Fibroblast of mammary gland (primary cell): ENCODE data around the gene HS3ST3A1.

Experiments
- DNase-seq: peaks from one replicate; pipeline ENCODE4 v3.0.0-alpha.2; 2010; ENCODE audit warnings: low read depth
- H3K4me3 ChIP-seq: 2 replicates; pipeline ENCODE4 v1.5.1; 2011; ENCODE audit warnings: low read depth, mild to moderate bottlenecking, low read length, moderate library complexity; ENCODE audit not compliant: control insufficient read depth
- TF ChIP-seq, protein P1 (sequence below): conservative IDR thresholded peaks from 2 replicates; pipeline ENCODE4 v1.5.1; 2011; ENCODE audit warnings: low read depth, low read length, inconsistent platforms; ENCODE audit not compliant: control insufficient read depth, insufficient read depth

Gene HS3ST3A1

DNA sequence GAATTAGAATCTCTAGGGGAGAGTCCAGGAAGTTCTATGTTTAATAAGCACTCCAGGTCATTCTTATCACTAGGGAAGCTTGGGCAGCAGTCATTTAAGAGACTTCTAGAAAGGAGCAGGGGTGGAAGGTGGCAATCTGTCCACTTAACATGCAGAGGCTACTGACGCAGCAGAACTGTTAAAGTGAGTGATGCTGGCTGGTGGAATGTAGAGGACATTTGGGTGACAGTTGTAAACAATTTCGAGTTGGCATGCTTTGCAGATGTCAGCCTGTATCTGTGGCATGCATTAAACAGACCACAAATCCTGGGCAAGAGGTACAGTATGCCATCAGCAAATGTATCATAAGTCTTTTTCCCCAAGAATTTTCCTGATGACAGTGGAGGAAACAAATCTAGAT, 40.5 kb upstream of the HS3ST3A1 start:
- TF ChIP-seq, protein P1, sequence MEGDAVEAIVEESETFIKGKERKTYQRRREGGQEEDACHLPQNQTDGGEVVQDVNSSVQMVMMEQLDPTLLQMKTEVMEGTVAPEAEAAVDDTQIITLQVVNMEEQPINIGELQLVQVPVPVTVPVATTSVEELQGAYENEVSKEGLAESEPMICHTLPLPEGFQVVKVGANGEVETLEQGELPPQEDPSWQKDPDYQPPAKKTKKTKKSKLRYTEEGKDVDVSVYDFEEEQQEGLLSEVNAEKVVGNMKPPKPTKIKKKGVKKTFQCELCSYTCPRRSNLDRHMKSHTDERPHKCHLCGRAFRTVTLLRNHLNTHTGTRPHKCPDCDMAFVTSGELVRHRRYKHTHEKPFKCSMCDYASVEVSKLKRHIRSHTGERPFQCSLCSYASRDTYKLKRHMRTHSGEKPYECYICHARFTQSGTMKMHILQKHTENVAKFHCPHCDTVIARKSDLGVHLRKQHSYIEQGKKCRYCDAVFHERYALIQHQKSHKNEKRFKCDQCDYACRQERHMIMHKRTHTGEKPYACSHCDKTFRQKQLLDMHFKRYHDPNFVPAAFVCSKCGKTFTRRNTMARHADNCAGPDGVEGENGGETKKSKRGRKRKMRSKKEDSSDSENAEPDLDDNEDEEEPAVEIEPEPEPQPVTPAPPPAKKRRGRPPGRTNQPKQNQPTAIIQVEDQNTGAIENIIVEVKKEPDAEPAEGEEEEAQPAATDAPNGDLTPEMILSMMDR: no peak
- DNase-seq: no peak
- H3K4me3 ChIP-seq: no peak overlapping the region

DNA sequence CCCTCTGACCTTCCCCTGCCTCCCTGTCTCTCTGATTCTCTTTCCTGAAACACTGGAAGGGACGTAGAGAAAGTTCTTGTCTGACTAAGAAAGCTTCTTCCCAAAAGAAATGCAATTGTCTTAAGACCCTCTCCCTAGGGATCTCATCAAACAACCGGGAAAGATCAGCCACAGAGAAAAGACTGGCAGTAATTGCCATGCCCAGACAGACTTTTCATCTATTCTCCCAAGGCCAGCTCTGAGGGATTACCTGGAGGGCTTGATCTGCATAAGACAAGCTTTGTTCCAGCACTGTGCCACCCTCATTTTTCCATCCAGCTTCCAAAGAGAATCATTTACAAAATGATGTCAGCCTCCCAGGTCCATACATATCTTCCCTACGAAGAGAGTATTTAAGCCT, 38.8 kb upstream of the HS3ST3A1 start:
- no peak overlapping the region for H3K4me3 ChIP-seq
- TF ChIP-seq, protein P1: no peak
- DNase-seq: no peak

DNA sequence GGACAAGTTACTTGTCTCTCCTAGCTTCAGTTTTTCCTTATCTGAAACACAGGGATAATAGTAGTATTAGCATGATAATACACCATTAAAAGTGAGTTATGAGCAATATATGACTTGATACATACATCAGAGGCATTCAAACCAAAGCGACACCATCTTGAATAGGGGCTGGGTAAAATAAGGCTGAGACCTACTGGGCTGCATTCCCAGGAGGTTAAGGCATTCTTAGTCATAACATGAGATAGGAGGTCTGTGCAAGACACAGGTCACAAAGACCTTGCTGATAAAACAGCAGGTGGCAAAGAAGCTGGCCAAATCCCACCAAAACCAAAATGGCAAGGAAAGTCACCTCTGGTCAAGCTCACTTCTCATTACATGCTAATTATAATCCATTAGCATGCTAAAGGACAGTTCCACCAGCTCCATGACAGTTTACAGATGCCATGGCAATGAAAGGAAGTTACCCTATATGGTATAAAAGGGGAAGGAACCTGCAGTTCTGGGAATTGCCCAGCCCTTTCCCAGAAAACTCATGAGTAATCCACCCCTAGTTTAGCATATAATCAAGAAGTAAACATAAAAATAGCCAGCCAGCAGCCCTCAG, 37.2 kb upstream of the HS3ST3A1 start:
- peak; percentile 31 for DNase-seq
- no peak overlapping the region for H3K4me3 ChIP-seq
- TF ChIP-seq, protein P1: no peak

DNA sequence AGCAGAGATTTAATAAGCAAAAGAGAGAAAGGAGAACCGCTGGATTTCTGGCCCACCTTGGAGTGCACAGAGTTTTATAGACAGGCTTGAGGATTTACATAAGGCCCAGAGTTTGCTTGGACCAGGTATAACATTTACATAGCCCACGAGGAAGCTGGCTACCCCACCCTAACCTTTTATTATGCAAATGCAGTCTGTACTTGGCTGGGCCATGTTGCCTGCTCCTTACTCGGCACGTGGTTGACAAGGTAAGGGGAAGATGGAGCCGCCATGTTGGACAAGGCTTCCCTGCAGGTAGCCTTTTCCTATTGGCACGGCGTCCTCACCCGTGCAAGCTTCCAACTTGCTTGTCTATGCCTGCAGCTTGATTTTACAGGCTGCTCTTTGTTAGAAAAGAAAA, 35.2 kb upstream of the HS3ST3A1 start:
- no peak overlapping the region for H3K4me3 ChIP-seq
- DNase-seq: no peak
- TF ChIP-seq, protein P1: no peak

DNA sequence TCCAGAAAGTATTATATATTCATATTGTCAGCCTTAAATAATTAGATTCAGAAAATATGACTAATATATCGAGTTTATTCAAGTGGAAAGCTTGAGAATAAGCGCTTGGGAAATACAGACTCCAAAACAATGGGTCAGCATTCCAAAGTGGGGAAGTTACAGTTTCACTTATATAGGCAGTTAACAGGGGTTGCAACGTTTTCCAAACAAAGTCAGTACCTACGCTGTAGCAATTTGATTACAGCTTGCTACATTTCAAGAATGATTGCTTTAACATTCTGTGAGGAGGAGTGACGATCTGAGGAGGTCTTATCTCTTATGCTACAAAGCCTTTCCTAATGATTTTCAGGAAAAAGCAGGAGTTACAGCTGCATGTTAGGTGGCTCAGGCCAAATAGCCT, 34.2 kb upstream of the HS3ST3A1 start:
- TF ChIP-seq, protein P1: no peak
- DNase-seq: no peak

DNA sequence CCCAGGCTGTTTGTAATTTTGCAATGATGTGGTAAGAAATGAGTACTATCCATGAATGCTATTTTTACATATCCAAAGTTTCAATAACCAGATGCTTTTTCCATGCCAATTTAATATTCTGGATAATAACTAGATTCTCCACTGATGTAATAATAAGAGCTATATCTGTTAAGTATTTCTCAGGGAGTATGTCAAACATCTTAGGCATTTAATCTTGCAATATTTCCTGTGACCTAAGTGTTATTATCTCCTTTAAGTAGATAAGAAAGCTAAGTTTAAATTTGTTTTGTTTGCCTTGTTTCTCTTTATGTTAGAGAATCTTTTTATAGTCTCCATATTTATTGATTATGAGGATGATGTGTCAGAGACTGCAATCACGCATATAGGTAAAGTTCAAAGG, 32.3 kb upstream of the HS3ST3A1 start:
- TF ChIP-seq, protein P1: no peak
- DNase-seq: no peak
- H3K4me3 ChIP-seq: no peak overlapping the region

More for the DNA sequence above, 34.2 kb upstream of the HS3ST3A1 start:
- H3K4me3 ChIP-seq: no peak overlapping the region

DNA sequence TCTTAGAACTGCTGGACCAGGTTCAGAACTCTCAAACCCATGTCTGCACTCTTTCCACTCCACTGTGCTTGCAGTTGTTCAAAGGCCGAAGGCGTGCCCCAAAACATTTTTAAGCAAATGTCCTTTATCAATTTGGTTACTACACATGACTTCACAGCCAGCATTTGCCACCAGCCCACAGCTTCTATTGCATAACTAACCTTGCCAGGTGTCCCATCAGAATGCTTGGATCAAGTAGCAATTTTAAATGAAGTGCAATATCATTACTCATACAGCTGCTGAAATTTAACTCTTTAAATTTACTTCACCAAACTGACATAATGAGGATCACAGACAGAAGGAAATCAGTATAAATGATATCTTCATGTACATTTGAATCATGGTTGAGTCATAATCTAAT, 29.8 kb upstream of the HS3ST3A1 start:
- no peak for DNase-seq
- TF ChIP-seq, protein P1: no peak
- no peak overlapping the region for H3K4me3 ChIP-seq
